Measurements from ENCODE around the gene GGCT.

Gene GGCT

DNA sequence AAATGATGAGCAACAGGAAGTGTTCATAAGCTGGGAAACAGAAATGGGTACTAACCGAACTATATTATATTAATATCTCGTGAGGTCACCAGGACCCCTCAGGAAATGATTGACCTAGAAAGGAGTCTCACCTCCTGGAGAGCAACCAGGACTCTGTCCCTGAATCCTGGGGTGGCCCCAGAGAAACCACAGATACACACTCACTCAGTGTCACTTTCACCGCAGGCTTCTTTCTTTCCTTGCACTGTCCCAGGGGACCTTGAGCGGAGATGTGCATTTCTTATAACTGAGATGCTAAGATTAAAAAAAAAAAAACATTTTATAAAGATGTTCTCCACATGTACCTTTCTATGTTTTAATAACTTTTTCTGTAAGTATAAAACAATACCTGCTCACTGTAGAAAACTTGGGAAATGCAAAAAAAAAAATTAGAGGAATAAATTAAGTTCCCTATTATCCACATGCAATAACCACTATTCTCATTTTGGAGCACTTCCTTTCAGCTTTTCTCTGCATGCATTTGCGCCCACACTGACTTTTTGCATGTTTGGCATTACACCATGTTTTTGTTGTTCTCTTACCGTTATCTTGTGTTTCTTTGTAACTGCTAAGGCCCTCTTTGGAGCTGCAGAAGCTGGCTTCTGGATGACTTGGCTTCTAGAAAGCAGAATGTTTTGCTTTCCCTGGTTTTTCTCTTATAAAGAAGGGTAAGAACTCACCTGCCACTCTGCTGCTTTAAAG, 41.1 kb downstream of the GGCT start:
- DNase-seq (ENCODE audit: low read depth in 2 of 2), result no peak

DNA sequence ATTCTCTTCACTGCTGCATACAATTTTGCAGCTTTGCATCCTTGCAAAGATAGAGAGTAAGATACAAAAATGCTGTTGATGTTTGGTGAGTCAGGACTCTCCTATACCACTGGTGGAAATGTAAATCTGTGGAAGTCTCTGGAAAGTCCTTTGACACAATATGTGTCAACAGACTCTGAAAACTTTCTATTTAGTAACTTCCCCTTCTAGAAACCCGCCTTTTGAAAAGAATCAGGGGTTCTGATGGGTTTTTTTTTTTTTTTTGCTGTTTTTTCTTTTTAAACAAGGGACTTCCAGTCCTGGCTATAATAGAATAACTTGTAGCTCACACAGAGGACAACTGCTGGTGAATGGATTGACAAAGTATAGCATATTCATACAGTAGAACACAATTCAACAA, 42.5 kb downstream of the GGCT start:
- DNase-seq (ENCODE audit: low read depth in 2 of 2), result no peak

DNA sequence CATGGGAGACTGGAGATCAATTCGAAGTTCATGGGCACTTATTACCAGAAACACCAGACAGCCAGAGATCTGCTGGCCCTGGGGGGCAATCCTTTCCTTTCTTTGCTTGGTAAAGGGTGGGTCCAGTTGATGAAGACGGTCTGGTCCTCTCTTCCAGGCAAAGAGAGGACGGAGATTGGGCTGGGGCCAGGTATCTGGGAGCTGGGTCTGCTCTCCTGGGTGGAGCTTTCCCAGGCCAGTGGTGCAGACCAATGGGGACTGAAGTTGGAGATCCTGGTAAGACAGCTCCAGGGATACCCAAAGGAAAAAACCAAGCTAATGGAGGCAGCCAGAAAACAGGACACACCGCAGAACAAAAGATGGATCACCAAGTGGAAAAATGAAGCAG, 44.4 kb downstream of the GGCT start:
- no peak for DNase-seq (ENCODE audit: low read depth in 2 of 2)

GRCh38 chr7:30459591-30460245, 44.9 kb downstream of the GGCT start:
- no peak for DNase-seq (ENCODE audit: low read depth in 2 of 2)

DNA sequence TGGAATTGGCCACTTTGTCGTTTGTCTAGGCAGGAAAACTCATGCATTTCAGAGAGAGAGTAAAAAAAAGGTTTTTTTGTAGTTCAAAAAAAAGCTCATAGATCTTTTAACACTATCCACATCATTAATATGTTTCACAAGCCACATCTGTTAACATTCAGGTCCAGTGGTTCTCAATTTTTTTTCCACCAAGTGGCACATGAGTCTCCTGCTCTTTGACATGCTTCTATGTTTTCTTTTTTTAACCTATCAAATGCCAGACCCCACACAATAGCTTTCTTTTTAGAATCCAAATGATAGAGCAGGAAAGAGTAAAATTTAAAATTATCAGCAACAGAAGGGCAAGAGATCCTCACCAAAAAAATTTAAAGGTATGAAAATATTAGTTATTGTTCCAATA, 46.3 kb downstream of the GGCT start:
- no peak for DNase-seq (ENCODE audit: low read depth in 2 of 2)

DNA sequence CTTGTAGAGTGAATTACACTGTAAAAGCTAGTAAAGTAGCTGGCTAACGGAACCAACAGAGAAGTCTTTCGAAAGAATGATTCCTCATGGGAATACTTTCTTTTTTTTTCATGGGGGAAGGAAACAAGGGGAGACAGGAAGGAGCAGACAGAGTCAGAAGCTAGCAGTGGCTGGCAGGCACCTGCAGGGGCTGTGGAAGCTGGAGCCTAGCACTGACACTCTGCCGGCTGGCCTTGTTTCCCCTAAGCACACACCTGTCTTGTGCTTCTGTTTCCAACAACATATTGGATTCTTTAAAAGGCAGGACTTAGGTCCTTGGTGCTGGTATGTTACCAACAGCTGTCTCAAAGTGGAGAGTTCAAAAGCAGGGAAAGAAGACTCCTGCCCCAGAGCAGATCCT, 50.7 kb downstream of the GGCT start:
- no peak for DNase-seq (ENCODE audit: low read depth in 2 of 2)

GRCh38 chr7:30453016-30453415, 51.6 kb downstream of the GGCT start:
- DNase-seq (ENCODE audit: low read depth in 2 of 2), result no peak

GRCh38 chr7:30452280-30452930, 52.2 kb downstream of the GGCT start:
- DNase-seq (ENCODE audit: low read depth in 2 of 2), result no peak

DNA sequence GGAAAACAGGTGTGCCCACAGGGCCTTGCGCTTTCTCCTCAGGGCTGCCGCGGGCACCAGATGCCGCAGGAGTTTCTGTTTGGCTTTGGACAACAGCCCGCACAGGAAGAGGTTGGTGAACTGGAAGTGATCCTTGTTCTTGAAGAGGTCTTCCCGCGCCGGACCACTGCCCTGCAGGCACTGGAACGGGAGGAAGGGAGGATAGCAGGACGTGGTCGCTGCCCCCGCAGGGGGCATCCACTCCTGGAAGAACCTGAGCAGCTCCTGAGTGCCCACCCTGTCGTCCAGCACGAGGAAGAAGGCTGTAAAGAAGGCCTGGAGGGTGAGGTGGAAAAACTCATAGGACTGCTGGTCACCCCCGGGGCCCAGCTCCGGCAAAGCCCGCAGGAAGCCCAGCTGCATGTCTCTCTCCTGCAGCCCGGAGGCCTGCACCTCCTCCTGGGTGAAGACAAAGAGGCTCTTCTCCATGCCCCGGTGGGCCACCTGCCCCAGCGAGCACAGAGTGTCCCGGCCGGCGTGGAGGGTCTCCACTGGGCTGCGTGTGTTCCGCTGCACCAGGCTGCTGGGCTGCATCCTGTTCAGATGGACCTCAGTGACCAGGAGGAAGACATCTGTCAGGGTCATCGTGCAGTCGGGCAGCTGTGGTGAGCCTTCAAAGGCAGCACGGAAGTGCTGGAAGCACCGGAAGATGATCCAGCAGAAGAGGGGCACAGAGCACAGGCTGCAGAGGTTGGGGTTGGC, 52.9 kb downstream of the GGCT start:
- DNase-seq (ENCODE audit: low read depth in 2 of 2), result no peak

- DNase-seq (ENCODE audit: low read depth in 2 of 2), result no peak
These were observed 53.6 kb downstream of the GGCT start for GRCh38 chr7:30450983-30451497.

GRCh38 chr7:30450240-30450982, 54.2 kb downstream of the GGCT start:
- DNase-seq (ENCODE audit: low read depth in 2 of 2), result no peak

DNA sequence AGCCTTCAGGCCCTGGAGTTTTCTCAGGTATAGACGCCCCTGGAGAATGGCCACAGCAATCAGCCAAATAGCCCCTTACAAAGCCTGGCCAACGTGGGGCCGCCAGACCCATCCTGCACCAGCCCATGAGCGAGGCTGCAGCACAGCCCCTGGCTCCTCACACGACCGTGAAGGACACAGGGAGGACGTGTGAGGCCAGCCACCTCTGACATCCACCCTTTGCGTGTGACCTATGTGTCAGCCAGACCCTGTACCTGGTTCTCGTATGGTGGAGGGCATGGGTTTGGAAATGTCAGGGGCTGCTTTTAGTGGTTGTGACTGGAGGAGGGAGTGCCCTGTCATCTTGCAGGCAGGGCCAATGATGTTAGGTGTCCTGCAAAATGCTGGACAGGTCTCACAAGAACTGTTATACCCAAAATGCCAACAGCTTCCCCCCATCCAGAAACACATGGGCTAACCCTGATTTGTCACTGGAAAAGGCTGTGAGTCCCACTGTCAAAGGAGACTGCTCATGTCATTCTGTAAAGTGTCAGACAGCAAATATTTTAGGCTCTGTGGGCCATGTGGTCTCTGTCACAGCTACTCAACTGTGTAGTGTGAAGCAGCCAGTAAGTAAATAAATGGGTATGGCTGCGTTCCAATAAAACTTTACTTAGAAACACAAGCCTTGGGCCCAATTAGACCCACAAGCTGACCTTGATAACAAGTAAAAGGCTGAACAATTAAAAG, 56.0 kb downstream of the GGCT start:
- DNase-seq (ENCODE audit: low read depth in 2 of 2), result no peak

DNA sequence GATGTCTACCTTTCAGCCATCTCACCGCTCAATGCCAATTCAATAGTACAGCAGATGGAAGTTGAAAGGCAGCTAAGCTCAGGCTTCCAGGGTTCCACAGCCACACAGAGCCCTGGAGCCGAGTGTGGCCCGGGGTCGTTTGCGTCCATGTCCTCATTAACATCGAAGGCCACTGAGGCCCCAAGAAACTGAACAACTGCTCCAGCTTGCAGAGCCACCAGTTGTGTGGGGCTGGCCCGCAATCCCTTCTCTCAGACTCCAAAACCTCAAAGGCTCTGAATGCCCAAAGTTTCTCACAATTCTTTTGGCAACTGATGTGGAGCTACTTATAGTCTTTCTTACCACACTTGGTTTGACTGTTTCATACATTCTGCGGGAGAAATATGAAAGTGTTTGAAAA, 57.2 kb downstream of the GGCT start:
- DNase-seq (ENCODE audit: low read depth in 2 of 2), result no peak
